ENCODE measurements around the gene RUNX1.

RUNX1 gene

DNA sequence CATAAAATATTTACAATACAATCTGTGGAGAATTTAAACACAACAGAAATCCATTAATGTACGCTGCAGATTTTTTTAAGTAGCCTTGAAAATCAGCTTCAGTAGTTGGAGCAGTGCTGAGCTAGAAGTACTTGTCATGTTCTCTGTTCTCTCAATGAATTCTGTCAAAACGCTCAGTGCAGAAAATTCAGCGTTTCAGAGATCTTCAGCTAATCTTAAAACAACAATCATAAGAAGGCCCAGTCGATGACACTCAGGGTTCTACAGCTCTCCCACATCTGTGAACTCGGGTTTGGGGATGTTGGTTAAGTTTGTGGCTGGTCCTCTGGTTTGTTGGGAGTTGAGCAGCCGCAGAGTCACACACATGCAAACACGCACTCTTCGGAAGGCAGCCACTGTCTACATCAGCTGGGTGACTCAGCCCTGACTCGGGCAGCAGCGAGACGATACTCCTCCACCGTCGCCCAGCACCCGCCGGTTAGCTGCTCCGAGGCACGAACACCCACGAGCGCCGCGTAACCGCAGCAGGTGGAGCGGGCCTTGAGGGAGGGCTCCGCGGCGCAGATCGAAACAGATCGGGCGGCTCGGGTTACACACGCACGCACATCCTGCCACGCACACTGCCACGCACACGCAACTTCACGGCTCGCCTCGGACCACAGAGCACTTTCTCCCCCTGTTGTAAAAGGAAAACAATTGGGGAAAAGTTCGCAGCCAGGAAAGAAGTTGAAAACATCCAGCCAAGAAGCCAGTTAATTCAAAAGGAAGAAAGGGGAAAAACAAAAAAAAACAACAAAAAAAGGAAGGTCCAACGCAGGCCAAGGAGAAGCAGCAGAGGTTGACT, 161.2 kb downstream of the RUNX1 start:
- TF ChIP-seq CSDC2 (CRISPR knock-in tag; IDR thresholded peaks at IDR 0.05): no peak
- TF ChIP-seq ZFP3 (CRISPR knock-in tag; IDR thresholded peaks at IDR 0.05): no peak
- TF ChIP-seq, protein P1, sequence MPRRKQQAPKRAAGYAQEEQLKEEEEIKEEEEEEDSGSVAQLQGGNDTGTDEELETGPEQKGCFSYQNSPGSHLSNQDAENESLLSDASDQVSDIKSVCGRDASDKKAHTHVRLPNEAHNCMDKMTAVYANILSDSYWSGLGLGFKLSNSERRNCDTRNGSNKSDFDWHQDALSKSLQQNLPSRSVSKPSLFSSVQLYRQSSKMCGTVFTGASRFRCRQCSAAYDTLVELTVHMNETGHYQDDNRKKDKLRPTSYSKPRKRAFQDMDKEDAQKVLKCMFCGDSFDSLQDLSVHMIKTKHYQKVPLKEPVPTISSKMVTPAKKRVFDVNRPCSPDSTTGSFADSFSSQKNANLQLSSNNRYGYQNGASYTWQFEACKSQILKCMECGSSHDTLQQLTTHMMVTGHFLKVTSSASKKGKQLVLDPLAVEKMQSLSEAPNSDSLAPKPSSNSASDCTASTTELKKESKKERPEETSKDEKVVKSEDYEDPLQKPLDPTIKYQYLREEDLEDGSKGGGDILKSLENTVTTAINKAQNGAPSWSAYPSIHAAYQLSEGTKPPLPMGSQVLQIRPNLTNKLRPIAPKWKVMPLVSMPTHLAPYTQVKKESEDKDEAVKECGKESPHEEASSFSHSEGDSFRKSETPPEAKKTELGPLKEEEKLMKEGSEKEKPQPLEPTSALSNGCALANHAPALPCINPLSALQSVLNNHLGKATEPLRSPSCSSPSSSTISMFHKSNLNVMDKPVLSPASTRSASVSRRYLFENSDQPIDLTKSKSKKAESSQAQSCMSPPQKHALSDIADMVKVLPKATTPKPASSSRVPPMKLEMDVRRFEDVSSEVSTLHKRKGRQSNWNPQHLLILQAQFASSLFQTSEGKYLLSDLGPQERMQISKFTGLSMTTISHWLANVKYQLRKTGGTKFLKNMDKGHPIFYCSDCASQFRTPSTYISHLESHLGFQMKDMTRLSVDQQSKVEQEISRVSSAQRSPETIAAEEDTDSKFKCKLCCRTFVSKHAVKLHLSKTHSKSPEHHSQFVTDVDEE (CRISPR knock-in tag; IDR thresholded peaks at IDR 0.05): no peak
- TF ChIP-seq, protein P2, sequence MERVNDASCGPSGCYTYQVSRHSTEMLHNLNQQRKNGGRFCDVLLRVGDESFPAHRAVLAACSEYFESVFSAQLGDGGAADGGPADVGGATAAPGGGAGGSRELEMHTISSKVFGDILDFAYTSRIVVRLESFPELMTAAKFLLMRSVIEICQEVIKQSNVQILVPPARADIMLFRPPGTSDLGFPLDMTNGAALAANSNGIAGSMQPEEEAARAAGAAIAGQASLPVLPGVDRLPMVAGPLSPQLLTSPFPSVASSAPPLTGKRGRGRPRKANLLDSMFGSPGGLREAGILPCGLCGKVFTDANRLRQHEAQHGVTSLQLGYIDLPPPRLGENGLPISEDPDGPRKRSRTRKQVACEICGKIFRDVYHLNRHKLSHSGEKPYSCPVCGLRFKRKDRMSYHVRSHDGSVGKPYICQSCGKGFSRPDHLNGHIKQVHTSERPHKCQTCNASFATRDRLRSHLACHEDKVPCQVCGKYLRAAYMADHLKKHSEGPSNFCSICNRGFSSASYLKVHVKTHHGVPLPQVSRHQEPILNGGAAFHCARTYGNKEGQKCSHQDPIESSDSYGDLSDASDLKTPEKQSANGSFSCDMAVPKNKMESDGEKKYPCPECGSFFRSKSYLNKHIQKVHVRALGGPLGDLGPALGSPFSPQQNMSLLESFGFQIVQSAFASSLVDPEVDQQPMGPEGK (CRISPR knock-in tag; IDR thresholded peaks at IDR 0.05; ENCODE audit: borderline replicate concordance): no peak
- peak; percentile 57 for ATAC-seq

DNA sequence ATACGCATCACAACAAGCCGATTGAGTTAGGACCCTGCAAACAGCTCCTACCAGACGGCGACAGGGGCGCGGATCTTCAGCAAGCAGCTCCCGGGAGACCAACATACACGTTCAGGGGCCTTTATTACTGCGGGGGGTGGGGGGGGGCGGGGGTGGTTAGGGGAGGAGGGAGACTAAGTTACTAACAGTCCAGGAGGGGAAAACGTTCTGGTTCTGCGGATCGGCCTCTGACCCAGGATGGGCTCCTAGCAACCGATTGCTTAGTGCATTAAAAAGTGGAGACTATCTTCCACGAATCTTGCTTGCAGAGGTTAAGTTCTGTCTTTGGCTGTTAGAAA, 162.0 kb downstream of the RUNX1 start:
- no peak for TF ChIP-seq CSDC2 (CRISPR knock-in tag; IDR thresholded peaks at IDR 0.05)
- no peak for TF ChIP-seq BACH2 (CRISPR knock-in tag; IDR thresholded peaks at IDR 0.05; ENCODE audit: borderline replicate concordance)
- TF ChIP-seq TOX (CRISPR knock-in tag; IDR thresholded peaks at IDR 0.05; ENCODE audit: borderline replicate concordance): no peak
- no peak for TF ChIP-seq ZFP3 (CRISPR knock-in tag; IDR thresholded peaks at IDR 0.05)
- TF ChIP-seq ZFP30 (CRISPR knock-in tag; IDR thresholded peaks at IDR 0.05): no peak
- no peak for TF ChIP-seq ESRRG (CRISPR knock-in tag; IDR thresholded peaks at IDR 0.05)
- TF ChIP-seq, protein P3, sequence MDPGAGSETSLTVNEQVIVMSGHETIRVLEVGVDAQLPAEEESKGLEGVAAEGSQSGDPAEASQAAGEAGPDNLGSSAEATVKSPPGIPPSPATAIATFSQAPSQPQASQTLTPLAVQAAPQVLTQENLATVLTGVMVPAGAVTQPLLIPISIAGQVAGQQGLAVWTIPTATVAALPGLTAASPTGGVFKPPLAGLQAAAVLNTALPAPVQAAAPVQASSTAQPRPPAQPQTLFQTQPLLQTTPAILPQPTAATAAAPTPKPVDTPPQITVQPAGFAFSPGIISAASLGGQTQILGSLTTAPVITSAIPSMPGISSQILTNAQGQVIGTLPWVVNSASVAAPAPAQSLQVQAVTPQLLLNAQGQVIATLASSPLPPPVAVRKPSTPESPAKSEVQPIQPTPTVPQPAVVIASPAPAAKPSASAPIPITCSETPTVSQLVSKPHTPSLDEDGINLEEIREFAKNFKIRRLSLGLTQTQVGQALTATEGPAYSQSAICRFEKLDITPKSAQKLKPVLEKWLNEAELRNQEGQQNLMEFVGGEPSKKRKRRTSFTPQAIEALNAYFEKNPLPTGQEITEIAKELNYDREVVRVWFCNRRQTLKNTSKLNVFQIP (CRISPR knock-in tag; IDR thresholded peaks at IDR 0.05; ENCODE audit: borderline replicate concordance, low read depth): no peak
- no peak for TF ChIP-seq TCF4 (CRISPR knock-in tag; IDR thresholded peaks at IDR 0.05; ENCODE audit: borderline replicate concordance)
- TF ChIP-seq PPARA (CRISPR knock-in tag; IDR thresholded peaks at IDR 0.05; ENCODE audit: borderline replicate concordance): no peak
- TF ChIP-seq ARNTL (CRISPR knock-in tag; IDR thresholded peaks at IDR 0.05; ENCODE audit: borderline replicate concordance, low read depth): no peak
- TF ChIP-seq SNAI2 (CRISPR knock-in tag; IDR thresholded peaks at IDR 0.05): no peak
- no peak for TF ChIP-seq ZC3H10 (CRISPR knock-in tag; IDR thresholded peaks at IDR 0.05)
- no peak for TF ChIP-seq ZNF565 (CRISPR knock-in tag; conservative IDR thresholded peaks at IDR 0.05; ENCODE audit: low read depth)
- no peak for TF ChIP-seq OSR1 (CRISPR knock-in tag; IDR thresholded peaks at IDR 0.05)
- TF ChIP-seq, protein P1 (CRISPR knock-in tag; IDR thresholded peaks at IDR 0.05): no peak
- TF ChIP-seq, protein P4, sequence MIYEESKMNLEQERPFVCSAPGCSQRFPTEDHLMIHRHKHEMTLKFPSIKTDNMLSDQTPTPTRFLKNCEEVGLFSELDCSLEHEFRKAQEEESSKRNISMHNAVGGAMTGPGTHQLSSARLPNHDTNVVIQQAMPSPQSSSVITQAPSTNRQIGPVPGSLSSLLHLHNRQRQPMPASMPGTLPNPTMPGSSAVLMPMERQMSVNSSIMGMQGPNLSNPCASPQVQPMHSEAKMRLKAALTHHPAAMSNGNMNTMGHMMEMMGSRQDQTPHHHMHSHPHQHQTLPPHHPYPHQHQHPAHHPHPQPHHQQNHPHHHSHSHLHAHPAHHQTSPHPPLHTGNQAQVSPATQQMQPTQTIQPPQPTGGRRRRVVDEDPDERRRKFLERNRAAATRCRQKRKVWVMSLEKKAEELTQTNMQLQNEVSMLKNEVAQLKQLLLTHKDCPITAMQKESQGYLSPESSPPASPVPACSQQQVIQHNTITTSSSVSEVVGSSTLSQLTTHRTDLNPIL (CRISPR knock-in tag; IDR thresholded peaks at IDR 0.05; ENCODE audit: low read depth): no peak
- TF ChIP-seq ZNF8 (CRISPR knock-in tag; IDR thresholded peaks at IDR 0.05): no peak
- no peak for TF ChIP-seq ZNF70 (CRISPR knock-in tag; IDR thresholded peaks at IDR 0.05)
- no peak for TF ChIP-seq GLIS3 (CRISPR knock-in tag; IDR thresholded peaks at IDR 0.05)
- TF ChIP-seq ISL1 (CRISPR knock-in tag; IDR thresholded peaks at IDR 0.05): no peak
- no peak for ATAC-seq

Measured in SK-N-SH treated with all-trans-retinoic acid at 6 μM for 48 hours (cell line).